Chondrocyte (in vitro differentiated cells): ENCODE measurements around the gene ZNF410. TPM values are rescaled to one million over a fixed set of nuclear protein-coding genes. Genes with fewer than 3 reads are reported as not detected.
"Not testable (repeated sequence)": the region's sequence is repeated elsewhere in the genome, so short reads cannot be mapped to it uniquely, and the experiment has no call there.

Experiments
- DNase-seq: peaks from one replicate; pipeline ENCODE4 v3.0.0; 2021; ENCODE audit warnings: mixed read lengths, low spot score
- H3K27ac Mint-ChIP-seq: one replicate; pipeline ENCODE4 v1.8.0; 2021; ENCODE audit warnings: mild to moderate bottlenecking, moderate library complexity, mixed read lengths; ENCODE audit not compliant: unreplicated experiment
- H3K27me3 Mint-ChIP-seq: 2 replicates; pipeline ENCODE4 v1.8.0; 2021; ENCODE audit warnings: low read depth, mixed read lengths
- H3K36me3 Mint-ChIP-seq: 2 replicates; pipeline ENCODE4 v1.8.0; 2021; ENCODE audit warnings: low read depth, mixed read lengths
- H3K4me1 Mint-ChIP-seq: 2 replicates; pipeline ENCODE4 v1.8.0; 2021; ENCODE audit warnings: low read depth, mild to moderate bottlenecking, mixed read lengths
- H3K4me3 Mint-ChIP-seq: one replicate; pipeline ENCODE4 v1.8.0; 2021; ENCODE audit warnings: mild to moderate bottlenecking, moderate library complexity, mixed read lengths; ENCODE audit not compliant: unreplicated experiment
- H3K9me3 Mint-ChIP-seq: 2 replicates; pipeline ENCODE4 v1.8.0; 2021; ENCODE audit warnings: low read depth, mixed read lengths
- total RNA-seq: library from RNA; stranded (reverse); gene quantifications from 3 replicates; pipeline ENCODE4 v1.2.1, GENCODE V29; 2021
- TF ChIP-seq, protein P1 (sequence below): fragments of 200-600 bp; sonication (generic); IDR thresholded peaks from 2 replicates; pipeline ENCODE4 v1.5.0; 2021; ENCODE audit warnings: antibody characterized with exemption, mild to moderate bottlenecking, moderate library complexity

ZNF410 gene
- total RNA-seq, 1 donor from 2014 or later: 34.8 TPM

DNA sequence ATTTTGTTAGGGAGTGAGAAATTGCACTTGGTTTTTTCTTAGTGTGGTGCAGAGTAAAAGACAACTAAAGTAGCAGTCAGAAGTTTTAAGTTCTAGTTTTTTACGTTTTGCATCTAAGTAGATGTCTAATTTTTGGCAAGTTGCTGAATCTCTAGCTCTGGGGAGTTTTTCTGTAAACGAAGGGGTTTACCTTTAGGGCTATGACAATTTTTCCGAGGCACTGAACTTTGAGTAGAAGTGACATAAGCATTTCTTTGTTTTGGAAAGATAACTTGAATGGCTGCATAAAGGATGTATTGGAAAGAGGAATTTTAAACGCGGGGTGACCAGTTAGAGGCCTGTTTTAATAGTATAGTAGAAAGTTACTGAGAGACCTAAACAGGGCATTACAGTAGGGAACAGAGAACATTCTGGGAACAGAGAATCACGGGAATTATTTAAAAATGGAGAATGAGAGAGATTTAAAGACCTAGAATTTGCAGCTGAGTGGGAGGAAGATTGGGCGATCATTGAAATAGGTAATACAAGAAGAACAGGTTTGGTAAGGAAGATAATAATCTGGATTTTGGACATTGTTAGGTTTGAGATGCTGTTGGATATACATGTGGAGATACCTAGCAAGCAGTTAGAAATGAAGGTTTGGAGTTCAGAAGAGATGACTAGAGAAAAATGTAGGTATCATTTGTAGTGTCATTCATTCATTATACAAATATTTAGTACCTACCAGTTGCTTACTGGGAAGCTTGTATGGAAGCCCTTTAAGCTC is 1.2 kb downstream of the ZNF410 start:
- Mint-ChIP-seq H3K4me1 (peaks cover 42% of the 10 kb centered on the region), H3K36me3 (no peaks in the 10 kb centered on the region), H3K27ac (peak overlapping the region; percentile 98), H3K27me3 (no peaks in the 10 kb centered on the region), H3K9me3 (no peaks in the 10 kb centered on the region), H3K4me3 (peak overlapping the region; percentile 93)
- TF ChIP-seq, protein P1, sequence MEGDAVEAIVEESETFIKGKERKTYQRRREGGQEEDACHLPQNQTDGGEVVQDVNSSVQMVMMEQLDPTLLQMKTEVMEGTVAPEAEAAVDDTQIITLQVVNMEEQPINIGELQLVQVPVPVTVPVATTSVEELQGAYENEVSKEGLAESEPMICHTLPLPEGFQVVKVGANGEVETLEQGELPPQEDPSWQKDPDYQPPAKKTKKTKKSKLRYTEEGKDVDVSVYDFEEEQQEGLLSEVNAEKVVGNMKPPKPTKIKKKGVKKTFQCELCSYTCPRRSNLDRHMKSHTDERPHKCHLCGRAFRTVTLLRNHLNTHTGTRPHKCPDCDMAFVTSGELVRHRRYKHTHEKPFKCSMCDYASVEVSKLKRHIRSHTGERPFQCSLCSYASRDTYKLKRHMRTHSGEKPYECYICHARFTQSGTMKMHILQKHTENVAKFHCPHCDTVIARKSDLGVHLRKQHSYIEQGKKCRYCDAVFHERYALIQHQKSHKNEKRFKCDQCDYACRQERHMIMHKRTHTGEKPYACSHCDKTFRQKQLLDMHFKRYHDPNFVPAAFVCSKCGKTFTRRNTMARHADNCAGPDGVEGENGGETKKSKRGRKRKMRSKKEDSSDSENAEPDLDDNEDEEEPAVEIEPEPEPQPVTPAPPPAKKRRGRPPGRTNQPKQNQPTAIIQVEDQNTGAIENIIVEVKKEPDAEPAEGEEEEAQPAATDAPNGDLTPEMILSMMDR: no peak
- no peak for DNase-seq

DNA sequence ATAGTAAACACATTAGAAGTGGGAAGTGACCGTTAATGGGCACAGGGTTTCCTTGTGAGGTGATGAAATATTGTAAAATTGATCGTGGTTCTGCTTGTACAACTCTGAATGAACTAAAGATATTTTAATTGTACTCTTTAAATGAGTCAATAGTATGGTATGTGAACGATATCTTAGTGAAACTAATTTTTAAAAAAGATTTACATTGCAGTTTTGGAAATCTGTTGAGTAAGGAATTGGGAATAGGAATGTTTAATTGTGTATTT is 1.7 kb downstream of the ZNF410 start:
- Mint-ChIP-seq H3K9me3 (no peaks in the 10 kb centered on the region), H3K27ac (peak overlapping the region; percentile 98), H3K4me3 (peak overlapping the region; percentile 93), H3K36me3 (no peaks in the 10 kb centered on the region), H3K27me3 (no peaks in the 10 kb centered on the region), H3K4me1 (peaks cover 42% of the 10 kb centered on the region)
- TF ChIP-seq, protein P1: no peak
- no peak for DNase-seq

DNA sequence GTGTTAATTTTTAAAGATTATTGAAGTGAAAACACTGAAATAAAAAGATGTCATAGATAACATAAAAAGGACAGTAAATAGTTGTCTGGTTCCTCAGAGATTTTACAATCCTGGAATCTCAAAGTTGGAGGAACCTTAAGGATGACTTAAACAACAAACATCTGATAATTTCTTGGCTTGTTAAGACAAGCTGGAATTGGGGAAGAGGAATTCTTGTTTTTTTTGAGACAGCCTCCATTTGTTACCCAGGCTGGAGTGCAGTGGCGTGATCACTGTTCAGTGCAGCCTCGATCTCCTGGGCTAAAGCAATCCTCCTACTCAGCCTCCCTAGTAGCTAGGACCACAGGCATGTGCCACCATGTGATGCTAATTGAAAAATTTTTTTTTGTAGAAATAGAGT is 2.3 kb downstream of the ZNF410 start:
- Mint-ChIP-seq H3K27me3 (no peaks in the 10 kb centered on the region), H3K4me3 (no peak overlapping the region), H3K4me1 (peaks cover 42% of the 10 kb centered on the region), H3K27ac (no peak overlapping the region), H3K36me3 (peaks cover 3% of the 10 kb centered on the region), H3K9me3 (no peaks in the 10 kb centered on the region)
- no peak for DNase-seq
- TF ChIP-seq, protein P1: no peak

DNA sequence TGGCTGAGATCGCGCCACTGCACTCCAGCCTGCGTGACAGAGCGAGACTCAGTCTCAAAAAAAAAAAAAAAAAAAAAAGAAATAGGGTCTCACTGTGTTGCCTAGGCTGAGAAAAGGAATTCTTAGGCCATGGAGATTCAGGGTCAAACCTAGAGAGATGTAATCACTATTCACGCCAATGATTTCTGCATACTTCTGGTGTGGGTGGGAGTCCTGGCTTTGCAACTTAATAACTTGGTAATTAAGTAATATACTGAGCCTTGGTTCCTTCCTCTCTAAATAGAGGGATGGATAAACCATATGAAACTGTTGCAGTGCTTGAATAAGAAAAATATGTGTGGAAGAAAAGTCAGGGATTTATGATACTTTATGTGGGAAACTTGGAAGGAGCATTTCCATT is 2.7 kb downstream of the ZNF410 start:
- no peak overlapping the region for H3K4me3 Mint-ChIP-seq
- peaks cover 41% of the 10 kb centered on the region for H3K4me1 Mint-ChIP-seq
- H3K27me3 Mint-ChIP-seq: no peaks in the 10 kb centered on the region
- H3K36me3 Mint-ChIP-seq: peaks cover 5% of the 10 kb centered on the region
- no peak overlapping the region for H3K27ac Mint-ChIP-seq
- no peaks in the 10 kb centered on the region for H3K9me3 Mint-ChIP-seq
- no peak for DNase-seq
- TF ChIP-seq, protein P1: no peak

DNA sequence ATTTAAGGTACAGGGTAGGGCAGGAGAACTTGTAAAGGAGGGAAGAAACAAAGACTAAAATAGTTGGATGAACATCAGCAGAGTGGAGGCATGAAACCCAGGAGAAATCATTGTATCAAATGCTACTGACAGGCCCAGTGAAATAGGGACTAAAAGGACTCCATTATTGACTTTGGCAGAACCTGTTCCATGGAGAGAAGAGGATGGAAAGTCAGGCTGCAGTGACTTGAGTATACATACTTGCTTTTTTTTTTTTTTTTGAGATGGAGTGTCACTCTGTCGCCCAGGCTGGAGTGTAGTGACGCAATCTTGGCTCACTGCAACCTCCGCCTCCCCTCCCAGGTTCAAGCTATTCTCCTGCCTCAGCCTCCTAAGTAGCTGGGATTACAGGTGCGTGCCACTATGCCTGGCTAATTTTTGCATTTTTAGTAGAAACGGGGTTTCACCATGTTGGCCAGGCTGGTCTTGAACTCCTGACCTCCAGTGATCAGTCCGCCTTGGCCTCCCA is 7.6 kb downstream of the ZNF410 start:
- H3K36me3 Mint-ChIP-seq: peaks cover 27% of the 10 kb centered on the region
- H3K4me3 Mint-ChIP-seq, H3K27ac Mint-ChIP-seq, H3K27me3 Mint-ChIP-seq, H3K9me3 Mint-ChIP-seq, H3K4me1 Mint-ChIP-seq, DNase-seq: not testable (repeated sequence)

DNA sequence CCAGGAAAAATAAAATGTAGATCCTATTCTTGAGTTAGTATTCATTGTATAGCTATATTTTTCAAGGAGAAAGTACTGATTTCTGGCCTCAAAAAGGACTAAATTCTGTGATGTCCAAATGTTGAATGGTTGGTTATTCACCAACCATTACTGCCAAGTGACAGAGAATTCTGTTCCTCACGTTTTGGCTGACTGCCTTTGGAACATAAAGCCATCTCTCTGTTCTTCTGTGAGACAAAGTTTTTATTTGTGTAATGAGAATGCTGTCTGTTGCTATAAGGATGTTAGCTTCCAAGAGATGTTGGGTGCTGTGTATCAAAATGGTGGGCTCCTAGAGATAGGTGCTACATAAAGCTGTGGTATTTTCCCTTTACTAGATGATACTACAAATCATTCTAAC is 9.3 kb downstream of the ZNF410 start:
- Mint-ChIP-seq H3K27ac (no peak overlapping the region), H3K9me3 (no peaks in the 10 kb centered on the region), H3K27me3 (no peaks in the 10 kb centered on the region), H3K4me1 (no peaks in the 10 kb centered on the region), H3K4me3 (no peak overlapping the region), H3K36me3 (peaks cover 27% of the 10 kb centered on the region)
- TF ChIP-seq, protein P1: no peak
- no peak for DNase-seq
